DOHH2 (cell line): ENCODE data around the gene PTPA.

Source experiments
- H3F3A ChIP-seq: fragments of 200-600 bp; sonication (generic), shearing (Covaris generic); 2 replicates; pipeline ENCODE4 v1.6.0; 2016; ENCODE audit warnings: antibody characterized with exemption, mild to moderate bottlenecking; ENCODE audit not compliant: control insufficient read depth, insufficient read depth
- H3K27ac ChIP-seq: fragments of 200-600 bp; sonication (generic); 2 replicates; pipeline ENCODE4 v1.5.1; 2014; ENCODE audit warnings: low read depth, mild to moderate bottlenecking, low read length, moderate library complexity
- H3K27me3 ChIP-seq: fragments of 200-600 bp; sonication (generic); 2 replicates; pipeline ENCODE4 v1.6.1; 2014; ENCODE audit warnings: mild to moderate bottlenecking, low read length, mixed read lengths; ENCODE audit not compliant: control insufficient read depth
- H3K36me3 ChIP-seq: fragments of 200-600 bp; sonication (generic); 2 replicates; pipeline ENCODE4 v1.6.1; 2014; ENCODE audit warnings: mild to moderate bottlenecking, low read length, moderate library complexity, mixed read lengths; ENCODE audit not compliant: control insufficient read depth
- H3K4me1 ChIP-seq: fragments of 200-600 bp; sonication (generic); 2 replicates; pipeline ENCODE4 v1.6.1; 2014; ENCODE audit warnings: mild to moderate bottlenecking, low read length, mixed read lengths; ENCODE audit not compliant: control insufficient read depth
- H3K4me2 ChIP-seq: fragments of 200-600 bp; sonication (generic); 2 replicates; pipeline ENCODE4 v1.6.0; 2014; ENCODE audit warnings: mild to moderate bottlenecking, low read length, moderate library complexity
- H3K4me3 ChIP-seq: fragments of 200-600 bp; sonication (generic); 2 replicates; pipeline ENCODE4 v1.5.1; 2014; ENCODE audit warnings: mild to moderate bottlenecking, low read length, mixed read lengths
- H3K79me2 ChIP-seq: fragments of 200-600 bp; sonication (generic); 2 replicates; pipeline ENCODE4 v1.6.1; 2014; ENCODE audit warnings: mild to moderate bottlenecking, low read length, mixed read lengths; ENCODE audit not compliant: control insufficient read depth
- H3K9me2 ChIP-seq: fragments of 200-600 bp; sonication (generic); replicated peaks from 2 replicates; pipeline ENCODE4 v1.6.1; 2014; ENCODE audit warnings: mild to moderate bottlenecking, low read length, mixed read lengths; ENCODE audit not compliant: control insufficient read depth
- H3K9me3 ChIP-seq: fragments of 200-600 bp; sonication (generic); 2 replicates; pipeline ENCODE4 v1.6.1; 2014; ENCODE audit warnings: antibody characterized with exemption, low read length, mixed read lengths; ENCODE audit not compliant: control insufficient read depth, insufficient read depth
- H4K20me1 ChIP-seq: fragments of 200-600 bp; sonication (generic); 2 replicates; pipeline ENCODE4 v1.6.0; 2014; ENCODE audit warnings: low read depth, mild to moderate bottlenecking, antibody characterized with exemption, low read length, moderate library complexity; ENCODE audit not compliant: control insufficient read depth, insufficient read depth
- CTCF ChIP-seq: fragments of 200-600 bp; sonication (generic); IDR thresholded peaks from one replicate; pipeline ENCODE4 v1.5.1; 2014; ENCODE audit warnings: antibody characterized with exemption, mild to moderate bottlenecking, low read depth, low read length; ENCODE audit not compliant: poor library complexity, severe bottlenecking
- EZH2phosphoT487 ChIP-seq: fragments of 200-600 bp; sonication (generic); IDR thresholded peaks from 2 replicates; pipeline ENCODE4 v1.6.1; 2017; ENCODE audit warnings: borderline replicate concordance, mild to moderate bottlenecking, antibody characterized with exemption, low read length, moderate library complexity, mixed read lengths

The PTPA gene

GRCh38 chr9:129170229-129170628, 59.0 kb downstream of the PTPA start:
- H3K9me2 ChIP-seq = no peaks in the 10 kb centered on the region
- H3K4me1 ChIP-seq = peaks cover 21% of the 10 kb centered on the region
- H3K4me3 ChIP-seq = no peak overlapping the region
- no peaks in the 10 kb centered on the region for H4K20me1 ChIP-seq
- no peak for TF ChIP-seq CTCF
- TF ChIP-seq EZH2phosphoT487 = no peak
- no peak overlapping the region for H3K27ac ChIP-seq
- no peaks in the 10 kb centered on the region for H3K9me3 ChIP-seq
- H3K36me3 ChIP-seq = no peaks in the 10 kb centered on the region
- 0 out of 2 replicates have a peak, but pooled peaks cover under 1% of the 10 kb centered on the region for H3F3A ChIP-seq
- no peak overlapping the region for H3K4me2 ChIP-seq
- H3K27me3 ChIP-seq = peaks cover 38% of the 10 kb centered on the region
- no peaks in the 10 kb centered on the region for H3K79me2 ChIP-seq

- Histone ChIP-seq H3K9me2 (no peaks in the 10 kb centered on the region), H3F3A (peaks cover 7% of the 10 kb centered on the region; the same call in 1 of the 2 replicates), H3K79me2 (no peaks in the 10 kb centered on the region), H3K4me1 (peaks cover 37% of the 10 kb centered on the region), H3K36me3 (no peaks in the 10 kb centered on the region), H4K20me1 (no peaks in the 10 kb centered on the region), H3K27me3 (peaks cover 58% of the 10 kb centered on the region), H3K4me2 (no peak overlapping the region), H3K27ac (no peak overlapping the region), H3K9me3 (no peaks in the 10 kb centered on the region), H3K4me3 (no peak overlapping the region)
- no peak for TF ChIP-seq CTCF
- TF ChIP-seq EZH2phosphoT487 = no peak
Measured at GRCh38 chr9:129171993-129172751, 61.0 kb downstream of the PTPA start.

- Histone ChIP-seq H3K27ac (no peak overlapping the region), H3K4me2 (no peak overlapping the region), H3K9me2 (no peaks in the 10 kb centered on the region), H3K4me3 (no peak overlapping the region), H3K4me1 (peaks cover 37% of the 10 kb centered on the region), H3K27me3 (peaks cover 61% of the 10 kb centered on the region), H3K36me3 (no peaks in the 10 kb centered on the region), H4K20me1 (no peaks in the 10 kb centered on the region), H3K79me2 (no peaks in the 10 kb centered on the region), H3K9me3 (no peaks in the 10 kb centered on the region), H3F3A (peaks cover 7% of the 10 kb centered on the region; the same call in 1 of the 2 replicates)
- TF ChIP-seq EZH2phosphoT487 = no peak
- no peak for TF ChIP-seq CTCF
Measured at GRCh38 chr9:129172816-129173215, 61.6 kb downstream of the PTPA start.
